SU-DHL-6 (cell line): ENCODE results near the gene MTCL1.

ENCODE experiments used
- H2AFZ ChIP-seq: fragments of 200-600 bp; sonication (generic); 2 replicates; pipeline ENCODE4 v1.6.1; 2014; ENCODE audit warnings: low read depth, mild to moderate bottlenecking, moderate library complexity, mixed read lengths, antibody characterized with exemption, low read length; ENCODE audit not compliant: severe bottlenecking
- H3F3A ChIP-seq: fragments of 200-600 bp; shearing (Covaris generic); 2 replicates; pipeline ENCODE4 v1.6.0; 2016; ENCODE audit warnings: antibody characterized with exemption, mild to moderate bottlenecking; ENCODE audit not compliant: insufficient read depth
- H3K27ac ChIP-seq: fragments of 200-600 bp; sonication (generic); 2 replicates; pipeline ENCODE4 v1.5.1; 2016; ENCODE audit warnings: low read depth, mild to moderate bottlenecking, low read length, moderate library complexity, mixed read lengths
- H3K27me3 ChIP-seq: fragments of 200-600 bp; sonication (generic), shearing (Covaris generic); 2 replicates; pipeline ENCODE4 v1.6.0; 2014; ENCODE audit warnings: mild to moderate bottlenecking, low read length
- H3K36me3 ChIP-seq: fragments of 200-600 bp; sonication (generic); 2 replicates; pipeline ENCODE4 v1.6.1; 2014; ENCODE audit warnings: mild to moderate bottlenecking, low read length, mixed read lengths
- H3K4me2 ChIP-seq: fragments of 300-600, 200-600 bp; shearing (Covaris generic), sonication (generic); 2 replicates; pipeline ENCODE4 v1.6.0; 2014; ENCODE audit warnings: low read length, low read depth, mild to moderate bottlenecking; ENCODE audit not compliant: poor library complexity, severe bottlenecking
- H3K4me3 ChIP-seq: fragments of 200-600 bp; sonication (generic); 2 replicates; pipeline ENCODE4 v1.5.1; 2014; ENCODE audit warnings: antibody characterized with exemption, low read length, mild to moderate bottlenecking, mixed read lengths; ENCODE audit not compliant: insufficient read depth, poor library complexity, severe bottlenecking
- H3K79me2 ChIP-seq: fragments of 200-600 bp; sonication (generic); 2 replicates; pipeline ENCODE4 v1.6.1; 2014; ENCODE audit warnings: mild to moderate bottlenecking, low read length, moderate library complexity; ENCODE audit not compliant: insufficient read depth
- H3K9ac ChIP-seq: fragments of 200-600 bp; sonication (generic); 2 replicates; pipeline ENCODE4 v1.7.0; 2014; ENCODE audit warnings: mild to moderate bottlenecking, low read length
- H3K9me2 ChIP-seq: fragments of 200-600 bp; sonication (generic); replicated peaks from 2 replicates; pipeline ENCODE4 v1.6.1; 2014; ENCODE audit warnings: low read length; ENCODE audit not compliant: insufficient read depth
- H3K9me3 ChIP-seq: fragments of 200-600 bp; sonication (generic); 2 replicates; pipeline ENCODE4 v1.6.1; 2014; ENCODE audit warnings: low read length, mixed read lengths; ENCODE audit not compliant: insufficient read depth
- H4K20me1 ChIP-seq: fragments of 200-600 bp; sonication (generic); 2 replicates; pipeline ENCODE4 v1.6.1; 2014; ENCODE audit warnings: low read depth, mild to moderate bottlenecking, antibody characterized with exemption, low read length, moderate library complexity, mixed read lengths
- CTCF ChIP-seq: fragments of 200-600 bp; sonication (generic); IDR thresholded peaks from one replicate; pipeline ENCODE4 v1.5.1; 2017; ENCODE audit warnings: antibody characterized with exemption, mild to moderate bottlenecking, low read length, moderate library complexity; ENCODE audit not compliant: insufficient read depth, poor library complexity, severe bottlenecking
- EZH2phosphoT487 ChIP-seq: fragments of 200-600 bp; sonication (generic), shearing (Covaris generic); conservative IDR thresholded peaks from 2 replicates; pipeline ENCODE4 v1.6.1; 2018; ENCODE audit warnings: mild to moderate bottlenecking, antibody characterized with exemption, low read length, moderate library complexity, mixed read lengths

MTCL1 gene

DNA sequence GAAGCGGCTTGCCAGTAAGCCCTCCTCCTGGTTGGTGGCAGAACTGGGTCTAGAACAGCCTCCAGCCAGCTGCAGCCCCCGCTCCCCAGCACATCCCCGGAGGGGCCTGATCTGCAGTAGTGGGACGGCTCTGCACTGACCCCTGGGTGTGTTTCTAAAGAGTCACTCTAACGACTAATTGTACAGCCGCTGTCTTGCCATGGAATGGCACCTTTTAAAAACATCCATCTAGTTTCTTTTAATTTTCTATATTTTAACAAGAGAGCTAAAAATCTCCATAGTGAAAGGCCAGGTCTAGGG is 82.0 kb downstream of the MTCL1 start:
- Histone ChIP-seq H3K27me3 (peaks cover 3% of the 10 kb centered on the region; the same call in 1 of the 2 replicates), H3K9me3 (no peaks in the 10 kb centered on the region), H3K4me3 (no peak overlapping the region), H3K36me3 (no peaks in the 10 kb centered on the region), H3K79me2 (no peaks in the 10 kb centered on the region), H3F3A (no peaks in the 10 kb centered on the region), H3K9me2 (no peaks in the 10 kb centered on the region), H3K27ac (no peak overlapping the region), H4K20me1 (no peaks in the 10 kb centered on the region), H3K4me2 (no peak overlapping the region), H3K9ac (no peak overlapping the region), H2AFZ (no peak overlapping the region)
- TF ChIP-seq CTCF, result no peak
- no peak for TF ChIP-seq EZH2phosphoT487

DNA sequence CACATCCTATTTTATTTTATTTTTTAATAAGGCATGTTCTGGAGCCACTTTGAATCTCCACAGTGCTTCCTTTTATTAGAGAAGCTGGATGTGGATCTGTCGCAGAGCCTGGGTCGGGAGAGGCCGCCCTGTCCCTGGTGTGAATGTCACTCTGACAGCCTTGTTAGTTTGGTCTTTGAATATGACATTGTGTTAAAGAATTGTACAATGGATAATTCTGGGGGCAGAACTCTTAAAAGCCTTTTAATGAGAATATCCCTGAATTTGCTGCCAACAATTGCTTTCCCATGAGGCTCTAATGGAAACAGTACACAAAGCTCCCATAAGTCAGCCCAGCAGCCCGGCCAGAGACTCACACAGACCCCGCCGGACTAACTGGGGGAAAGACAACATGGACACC is 82.4 kb downstream of the MTCL1 start:
- Histone ChIP-seq H3K9me2 (no peaks in the 10 kb centered on the region), H4K20me1 (no peaks in the 10 kb centered on the region), H3K9me3 (no peaks in the 10 kb centered on the region), H2AFZ (no peak overlapping the region), H3K27ac (no peak overlapping the region), H3K9ac (no peak overlapping the region), H3F3A (no peaks in the 10 kb centered on the region), H3K4me2 (no peak overlapping the region), H3K79me2 (no peaks in the 10 kb centered on the region), H3K27me3 (peaks cover 3% of the 10 kb centered on the region; the same call in 1 of the 2 replicates), H3K36me3 (no peaks in the 10 kb centered on the region), H3K4me3 (no peak overlapping the region)
- no peak for TF ChIP-seq EZH2phosphoT487
- no peak for TF ChIP-seq CTCF

GRCh38 chr18:8788503-8789429 is 83.4 kb downstream of the MTCL1 start:
- no peaks in the 10 kb centered on the region for H3F3A ChIP-seq
- H4K20me1 ChIP-seq, result no peaks in the 10 kb centered on the region
- H3K79me2 ChIP-seq, result no peaks in the 10 kb centered on the region
- peaks cover 3% of the 10 kb centered on the region; the same call in 1 of the 2 replicates for H3K27me3 ChIP-seq
- no peak overlapping the region for H3K4me2 ChIP-seq
- H2AFZ ChIP-seq, result no peak overlapping the region
- no peak overlapping the region for H3K4me3 ChIP-seq
- H3K27ac ChIP-seq, result no peak overlapping the region
- H3K36me3 ChIP-seq, result no peaks in the 10 kb centered on the region
- H3K9me3 ChIP-seq, result no peaks in the 10 kb centered on the region
- no peak overlapping the region for H3K9ac ChIP-seq
- no peaks in the 10 kb centered on the region for H3K9me2 ChIP-seq
- TF ChIP-seq CTCF (no peak), EZH2phosphoT487 (no peak)
